CD1c-positive myeloid dendritic cell (primary cell): ENCODE results near the gene WFDC8.
"Not testable (repeated sequence)": the region's sequence is repeated elsewhere in the genome, so short reads cannot be mapped to it uniquely, and the experiment has no call there.

Experiments used
- DNase-seq: peaks from one replicate; pipeline ENCODE4 v3.0.0-alpha.2; 2016; ENCODE audit errors: extremely low spot score

The WFDC8 gene

DNA sequence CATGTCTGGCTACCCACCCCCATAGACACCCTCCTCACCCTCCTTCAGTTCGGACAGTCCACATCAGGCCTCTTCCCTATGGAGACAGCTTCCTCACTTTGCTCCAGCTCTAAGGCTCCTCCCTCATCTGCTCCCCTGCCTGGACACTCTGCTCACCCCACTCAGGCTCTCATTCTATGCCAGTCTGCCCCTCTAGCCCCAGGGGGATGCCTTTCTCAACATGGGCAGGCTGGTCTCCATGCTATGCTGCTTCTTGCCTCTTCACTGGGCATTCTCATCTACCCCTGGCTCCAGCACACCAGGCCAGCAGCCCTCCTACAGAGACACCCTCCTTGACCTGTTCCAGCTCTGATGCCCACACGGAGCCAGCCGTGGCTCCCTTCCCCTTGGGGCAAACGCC, at the start of gene WFDC8:
Gene WFDC8 (minus strand): TSS at position 101 of the 400 bp plus-strand sequence. CDS start 37 bp downstream, at position 64.
- no peak for DNase-seq

- DNase-seq, result no peak
Observed at GRCh38 chr20:45626540-45626939, 47.5 kb upstream of the WFDC8 start.

DNA sequence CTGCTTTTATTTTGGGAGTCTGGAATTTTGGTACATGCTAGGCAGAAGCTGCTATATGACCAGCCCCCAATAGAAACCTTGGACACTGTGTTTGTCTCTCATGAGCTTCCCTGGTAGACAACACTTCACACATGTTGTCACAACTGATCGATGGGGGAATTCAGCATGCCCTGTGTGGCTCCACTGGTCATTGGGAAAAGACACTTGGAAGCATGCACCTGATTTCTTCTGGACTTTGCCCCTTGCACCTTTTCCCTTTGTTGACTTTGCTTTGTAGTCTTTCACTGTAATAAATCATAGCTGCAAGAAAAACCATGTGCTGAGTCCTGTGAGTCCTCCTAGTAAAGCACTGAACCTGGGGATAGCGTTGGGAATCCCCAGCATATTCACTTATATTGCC, 42.5 kb upstream of the WFDC8 start:
- no peak for DNase-seq

DNA sequence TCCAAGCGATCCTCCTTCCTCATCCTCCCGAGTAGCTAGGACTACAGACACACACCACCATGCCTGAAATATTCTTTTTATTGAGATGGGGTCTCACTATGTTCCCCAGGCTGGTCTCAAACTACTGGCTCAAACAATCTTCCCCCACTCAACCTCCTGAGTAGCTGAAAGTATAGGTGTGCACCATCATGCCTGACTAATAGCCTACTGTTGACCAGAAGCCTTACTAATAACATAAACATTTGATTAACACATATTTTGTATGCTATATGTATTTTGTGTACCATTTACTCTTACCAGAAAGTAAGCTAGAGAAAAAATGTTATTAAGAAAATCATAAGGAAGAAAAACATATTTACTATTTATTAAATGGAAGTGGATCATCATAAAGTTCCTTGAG, 38.5 kb upstream of the WFDC8 start:
- no peak for DNase-seq

DNA sequence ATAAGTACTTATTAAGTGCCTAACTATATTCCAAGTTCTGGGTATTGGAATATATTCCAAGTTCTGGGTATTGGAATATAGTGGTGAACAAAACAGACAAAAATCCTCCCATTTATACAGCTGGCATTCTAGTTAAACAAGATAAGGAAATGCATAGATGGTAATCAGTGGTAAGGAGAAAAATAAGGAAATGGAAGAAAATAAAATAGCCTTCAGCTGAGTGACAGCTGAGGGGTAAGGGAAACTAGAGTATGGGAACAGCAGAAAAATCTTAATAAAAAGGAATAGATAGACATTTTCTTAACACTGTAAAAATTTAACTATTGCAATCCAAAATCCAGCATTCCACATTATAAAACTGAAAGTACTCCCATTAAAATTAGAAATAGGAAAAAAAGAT, 33.2 kb upstream of the WFDC8 start:
- DNase-seq, result no peak

DNA sequence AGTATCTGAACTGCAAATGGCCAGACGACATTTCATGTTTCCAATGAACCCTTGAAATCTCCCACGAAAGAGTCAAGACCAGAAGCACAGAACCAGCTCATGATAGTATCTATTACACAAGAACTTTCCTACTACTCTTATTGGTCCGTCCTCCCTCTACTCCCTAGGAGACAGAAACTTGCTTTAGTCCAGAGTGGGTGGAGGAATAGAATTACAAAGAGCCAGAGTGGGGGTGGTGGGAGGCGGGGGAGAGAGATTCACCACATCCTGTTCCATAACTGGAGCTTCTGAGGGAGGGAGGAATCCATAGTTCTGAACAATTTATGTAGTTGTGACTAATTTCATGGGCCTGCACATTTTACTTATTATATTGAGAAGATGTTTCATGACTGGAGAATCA, 32.0 kb upstream of the WFDC8 start:
- DNase-seq, result peak; percentile 67

DNA sequence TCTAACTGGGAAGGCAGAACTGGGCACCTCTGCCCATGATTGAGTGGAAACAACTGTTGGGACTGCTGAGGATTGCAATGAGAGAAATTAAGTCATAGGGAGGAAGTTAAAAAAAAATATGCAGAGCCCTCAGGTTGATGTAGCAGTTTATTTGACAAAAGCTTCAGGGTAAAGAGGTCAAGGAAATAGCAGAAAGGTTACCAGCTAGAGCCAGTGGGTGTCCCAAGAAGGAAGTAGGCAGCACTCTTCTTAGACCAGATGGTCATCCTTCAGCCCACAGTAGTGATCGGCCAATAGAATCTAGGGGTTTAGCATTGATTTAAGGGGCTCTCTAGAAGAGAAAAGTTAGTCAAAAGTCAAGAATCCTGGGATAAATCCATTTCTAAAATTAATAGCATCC, 28.7 kb upstream of the WFDC8 start:
- DNase-seq, result no peak

GRCh38 chr20:45595235-45595634, 16.2 kb upstream of the WFDC8 start:
- DNase-seq, result no peak

DNA sequence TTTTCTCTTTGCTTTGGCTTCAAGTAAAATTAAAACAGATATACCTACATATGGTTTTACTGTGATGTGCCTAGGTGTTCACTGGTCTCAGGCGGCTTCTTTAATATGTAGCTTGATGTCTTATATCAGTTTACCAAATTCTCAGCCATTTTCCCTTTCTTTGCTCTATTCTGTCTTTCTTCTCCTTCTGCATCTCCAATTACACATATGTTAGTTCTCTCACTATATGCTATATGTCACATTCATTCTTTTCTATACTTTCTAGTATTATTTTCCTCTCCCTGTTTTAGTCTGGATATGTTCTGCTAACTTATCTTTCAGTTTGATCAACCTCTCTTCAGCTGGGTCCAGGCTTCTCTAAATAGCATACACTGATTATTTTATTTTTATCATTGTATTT, 14.4 kb upstream of the WFDC8 start:
- DNase-seq, result no peak

DNA sequence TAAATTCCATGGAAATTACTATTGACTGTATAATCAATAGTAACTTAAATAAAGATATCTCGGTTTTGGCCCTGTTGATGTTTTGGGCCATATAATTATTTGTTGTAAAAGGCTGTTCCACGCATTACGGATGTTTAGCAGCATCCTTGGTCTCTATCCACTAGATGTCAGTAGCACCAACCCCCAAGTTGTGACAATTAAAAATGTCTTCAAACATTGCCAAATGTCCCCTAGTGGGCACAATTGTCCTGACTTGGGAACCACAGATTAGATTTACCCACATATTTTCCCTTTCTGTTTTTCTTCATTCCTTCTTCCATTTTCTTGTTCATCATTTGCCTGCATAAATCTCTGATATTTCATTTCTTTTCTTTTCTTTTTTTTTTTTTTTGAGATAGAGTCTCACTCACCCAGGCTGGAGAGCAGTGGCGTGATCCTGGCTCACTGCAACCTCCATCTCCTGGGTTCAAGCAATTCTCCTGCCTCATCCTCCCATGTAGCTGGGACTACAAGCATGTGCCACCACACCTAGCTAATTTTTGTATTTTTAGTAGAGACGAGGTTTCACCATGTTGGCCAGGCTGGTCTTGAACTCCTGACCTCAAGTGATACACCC, 13.6 kb upstream of the WFDC8 start:
- peak; percentile 69 for DNase-seq

DNA sequence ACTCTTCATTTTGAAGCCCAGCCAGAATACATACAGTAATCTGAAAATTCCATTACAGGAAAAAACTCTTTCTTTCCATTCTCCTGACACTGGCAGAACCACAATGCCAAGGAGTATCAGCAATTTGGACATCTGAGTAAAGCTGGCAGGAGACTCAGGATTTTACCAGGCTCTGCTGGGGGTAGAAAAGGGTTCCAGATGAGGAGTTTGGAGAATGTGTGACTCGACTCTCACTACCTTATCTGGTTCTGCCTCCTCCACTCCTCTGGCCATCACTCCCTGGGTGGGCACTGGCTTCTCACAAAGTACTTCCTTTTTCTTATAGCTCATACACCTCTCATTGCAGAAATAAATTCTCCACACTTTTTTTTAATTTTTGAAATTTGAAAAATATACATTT, 10.6 kb upstream of the WFDC8 start:
- no peak for DNase-seq

- DNase-seq, result no peak
Observed at GRCh38 chr20:45588800-45589199, 9.7 kb upstream of the WFDC8 start.

DNA sequence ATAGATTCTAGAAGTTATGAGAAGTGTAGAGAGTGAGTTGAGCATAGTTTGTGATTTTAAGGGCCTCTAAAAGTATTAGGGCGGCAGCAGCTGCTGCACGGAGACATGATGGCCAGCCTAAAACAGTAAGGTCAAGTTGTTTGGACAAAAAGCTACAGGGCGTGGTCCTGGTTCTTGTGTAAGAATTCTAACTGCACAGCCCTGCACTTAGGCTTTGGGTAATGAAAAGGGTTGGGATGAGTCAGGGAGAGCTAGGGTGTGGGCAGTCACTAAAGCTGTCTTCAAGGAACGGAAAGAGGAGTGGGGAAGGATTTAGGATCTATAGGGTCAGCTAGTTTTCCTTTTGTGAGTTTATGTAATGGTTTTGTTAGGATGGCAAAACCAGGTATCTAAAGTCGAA, 6.9 kb upstream of the WFDC8 start:
- DNase-seq, result not testable (repeated sequence)

DNA sequence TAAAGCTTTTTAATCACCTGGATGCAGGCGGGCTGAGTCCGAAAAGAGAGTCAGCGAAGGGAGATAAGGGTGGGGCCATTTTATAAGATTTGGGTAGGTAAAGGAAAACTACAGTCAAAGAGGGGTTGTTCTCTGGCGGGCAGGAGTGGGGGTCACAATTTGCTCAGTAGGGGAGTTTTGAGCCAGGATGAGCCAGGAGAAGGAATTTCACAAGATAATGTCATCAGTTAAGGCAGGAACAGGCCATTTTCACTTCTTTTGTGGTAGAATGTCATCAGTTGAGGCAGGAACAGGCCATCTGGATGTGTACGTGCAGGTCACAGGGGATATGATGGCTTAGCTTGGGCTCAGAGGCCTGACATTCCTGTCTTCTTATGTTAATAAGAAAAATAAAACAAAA, 5.2 kb upstream of the WFDC8 start:
- not testable (repeated sequence) for DNase-seq

DNA sequence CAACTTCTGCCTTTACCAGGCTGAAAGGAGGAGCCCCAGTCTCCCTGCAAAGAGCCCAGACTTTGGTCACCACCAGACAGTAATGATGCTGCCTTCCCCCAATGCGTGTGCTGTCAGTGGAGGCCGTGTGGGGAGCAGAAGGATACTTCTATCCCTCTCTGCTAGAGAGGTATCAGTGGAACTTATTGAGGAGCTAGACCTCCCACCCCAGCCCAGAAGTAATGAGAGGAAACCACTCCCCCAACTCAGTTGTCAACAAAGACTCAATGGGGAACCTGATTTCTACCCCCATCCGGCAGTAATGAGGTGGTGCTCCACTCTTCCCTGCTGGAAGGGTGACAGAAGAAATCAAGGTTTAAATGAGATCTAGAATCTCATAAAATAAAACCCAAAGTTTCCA, 4.4 kb upstream of the WFDC8 start:
- DNase-seq, result no peak

- no peak for DNase-seq
Observed at GRCh38 chr20:45581702-45582101, 2.6 kb upstream of the WFDC8 start.

- DNase-seq, result no peak
Observed at GRCh38 chr20:45578231-45578630, 853 bp downstream of the WFDC8 start.

- DNase-seq, result no peak
Observed at GRCh38 chr20:45576995-45577394, 2.1 kb downstream of the WFDC8 start.

DNA sequence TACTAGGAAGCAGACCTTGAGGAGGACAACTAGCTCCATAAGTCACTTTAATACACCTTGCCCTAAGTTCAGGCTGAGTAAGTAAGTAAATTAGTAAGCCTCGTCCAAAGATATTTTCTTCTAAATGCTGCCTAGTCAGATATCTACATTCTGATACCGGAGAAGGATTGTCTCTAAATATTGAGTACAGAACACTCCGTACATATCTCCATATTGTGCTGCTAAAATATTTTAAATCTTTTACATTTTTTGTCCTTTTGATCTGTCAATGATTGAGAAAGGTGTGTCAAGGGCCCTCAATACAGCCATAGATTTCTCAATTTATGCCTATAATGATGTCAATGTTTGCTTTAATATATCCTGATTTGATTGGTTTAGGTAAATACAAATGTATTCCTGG, 3.2 kb downstream of the WFDC8 start:
- DNase-seq, result no peak

DNA sequence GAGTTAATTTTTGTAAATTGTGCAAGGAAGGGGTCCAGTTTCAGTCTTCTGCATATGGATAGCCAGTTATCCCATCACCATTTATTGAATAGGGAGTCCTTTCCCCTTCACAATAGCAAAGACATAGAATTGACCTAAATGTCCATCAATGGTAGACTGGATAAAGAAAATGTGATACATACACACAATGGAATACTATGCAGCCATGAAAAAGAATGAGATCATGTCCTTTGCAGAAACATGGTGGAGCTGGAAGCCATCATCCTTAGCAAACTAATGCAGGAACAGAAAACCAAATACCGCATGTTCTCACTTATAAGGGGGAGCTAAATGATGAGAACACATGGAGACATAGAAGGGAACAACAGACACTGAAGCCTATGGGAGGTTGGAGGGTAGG, 9.4 kb downstream of the WFDC8 start:
- DNase-seq, result not testable (repeated sequence)

- no peak for DNase-seq
Observed at GRCh38 chr20:45564760-45565276, 14.3 kb downstream of the WFDC8 start.

DNA sequence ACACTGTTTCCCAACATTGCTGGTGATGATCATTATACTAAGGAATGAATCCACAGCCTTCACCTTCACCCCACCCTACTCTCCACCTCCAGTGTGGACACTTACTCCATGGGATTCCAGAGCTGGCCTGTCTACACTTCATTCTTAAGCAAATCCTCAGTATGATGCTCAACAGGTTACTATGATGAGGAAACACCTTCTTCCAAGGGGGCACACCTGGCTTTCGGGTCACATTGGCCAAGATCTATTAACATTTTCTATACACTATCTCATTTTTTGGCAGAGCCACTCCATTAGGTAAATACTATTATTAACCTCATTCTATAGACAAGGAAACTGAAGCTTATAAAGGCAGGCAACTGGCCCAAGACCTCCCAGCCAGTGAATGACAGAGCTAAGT, 23.9 kb downstream of the WFDC8 start:
- no peak for DNase-seq

- no peak for DNase-seq
Observed at GRCh38 chr20:45552456-45552855, 26.6 kb downstream of the WFDC8 start.

GRCh38 chr20:45550765-45551164, 28.3 kb downstream of the WFDC8 start:
- no peak for DNase-seq
